Measurements from ENCODE around the gene CLDN11.

CLDN11 gene

DNA sequence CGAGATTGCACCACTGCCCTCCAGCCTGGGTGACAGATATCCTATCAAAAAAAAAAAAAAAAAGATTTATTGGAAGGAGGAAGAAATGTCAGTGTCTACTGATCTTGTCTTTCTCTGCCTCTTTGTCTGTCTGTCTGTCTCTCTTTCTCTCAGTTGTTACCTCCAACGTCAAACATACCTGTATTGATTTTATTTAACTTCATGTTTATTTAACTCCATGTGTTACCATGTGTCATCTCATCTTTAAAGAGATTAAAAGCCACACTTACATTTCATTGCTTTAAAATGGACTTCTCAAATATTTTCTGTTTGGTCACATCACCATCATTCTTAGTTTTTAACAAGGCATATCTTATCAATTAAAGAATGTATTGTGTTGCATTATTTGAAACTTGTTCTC is 9.4 kb downstream of the CLDN11 start:
- DNase-seq, result no peak

DNA sequence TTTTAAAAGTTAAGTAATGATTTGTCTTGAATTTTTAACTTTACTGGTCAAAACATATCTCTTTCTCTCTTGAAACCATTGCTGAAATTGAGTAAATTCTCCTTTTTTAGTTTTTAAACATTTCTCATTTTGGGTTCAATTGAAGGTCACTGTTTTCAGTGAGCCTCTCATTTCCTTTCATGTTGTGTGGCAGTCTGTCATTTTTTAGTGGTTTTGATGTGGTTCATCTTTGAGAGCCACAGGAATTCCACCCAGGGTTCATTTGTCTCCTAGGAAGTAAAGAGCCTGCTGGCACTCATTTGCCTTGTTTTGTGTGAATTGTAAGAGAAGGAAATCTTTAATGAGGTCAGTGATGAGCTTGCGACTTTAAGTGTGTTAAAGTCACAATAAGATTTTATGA is 10.4 kb downstream of the CLDN11 start:
- DNase-seq, result no peak

DNA sequence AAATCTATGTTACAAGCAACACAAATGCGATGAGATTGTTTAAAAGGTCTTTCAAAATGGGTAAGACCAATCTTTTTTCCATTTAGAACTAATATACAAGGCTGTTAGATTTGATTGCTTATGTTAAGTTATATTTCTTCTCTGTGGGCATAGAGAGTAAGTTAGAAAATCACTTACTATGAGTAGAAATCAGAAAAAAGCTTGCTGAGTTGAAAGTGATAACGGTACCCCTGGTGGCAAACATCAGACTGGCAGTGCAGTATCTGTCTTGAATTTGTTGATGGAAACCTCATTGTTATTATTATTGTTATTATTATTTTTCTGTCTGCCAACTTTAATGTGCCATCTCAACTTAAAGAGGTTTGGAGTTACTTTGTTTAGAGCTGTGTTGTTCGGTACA is 12.4 kb downstream of the CLDN11 start:
- DNase-seq, result no peak

DNA sequence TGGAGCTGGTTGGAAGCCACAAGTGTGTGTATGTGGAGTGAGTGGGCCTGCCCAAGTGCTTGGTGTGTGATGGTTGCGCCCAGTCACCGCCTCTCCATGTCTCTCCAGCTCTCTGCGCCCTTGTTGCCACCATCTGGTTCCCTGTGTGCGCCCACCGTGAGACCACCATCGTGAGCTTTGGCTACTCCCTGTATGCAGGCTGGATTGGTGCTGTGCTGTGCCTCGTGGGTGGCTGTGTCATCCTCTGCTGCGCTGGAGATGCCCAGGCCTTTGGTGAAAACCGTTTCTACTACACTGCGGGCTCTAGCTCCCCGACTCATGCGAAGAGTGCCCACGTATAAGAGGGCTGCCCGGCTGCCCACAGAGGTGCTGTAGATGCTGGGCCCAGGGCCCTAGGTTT is 13.7 kb downstream of the CLDN11 start:
- no peak for DNase-seq

DNA sequence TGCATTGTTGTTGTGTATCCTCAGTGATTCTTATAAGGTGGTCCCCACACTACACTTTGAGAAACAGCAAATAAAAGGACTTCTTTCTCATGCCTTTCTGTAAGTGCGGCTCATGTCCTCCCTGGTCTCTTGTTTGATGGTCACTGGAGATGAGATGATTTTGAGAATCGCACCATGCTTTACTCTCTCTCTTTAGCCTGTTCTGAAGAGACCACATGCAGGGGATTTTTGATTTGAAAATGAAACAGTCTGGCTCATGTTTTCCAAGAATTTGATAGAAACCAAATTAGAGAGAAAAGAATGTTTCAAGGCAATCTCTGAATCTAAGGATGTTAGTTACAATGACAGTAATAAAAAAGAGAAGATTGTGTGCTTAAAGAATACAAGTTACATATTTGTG is 18.0 kb downstream of the CLDN11 start:
- no peak for DNase-seq

DNA sequence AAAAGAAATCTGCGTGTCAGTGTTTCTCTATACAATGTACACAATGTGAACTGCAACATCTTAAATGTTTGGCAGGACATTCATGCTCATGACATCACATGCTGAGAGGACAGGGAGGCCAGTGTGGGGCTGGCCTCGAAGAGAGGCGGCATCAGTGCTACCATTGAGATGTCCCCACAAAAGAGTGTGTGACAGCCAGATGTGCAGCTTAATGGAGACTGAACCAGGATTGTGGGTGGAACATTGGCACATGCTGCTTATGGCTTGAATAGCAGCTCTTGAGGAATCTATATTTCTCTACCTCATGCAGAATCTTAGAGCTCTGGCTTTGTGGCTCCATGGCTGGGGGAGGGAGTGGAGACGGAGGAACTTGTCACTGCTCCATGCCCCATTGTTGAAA is 18.5 kb downstream of the CLDN11 start:
- DNase-seq, result no peak

DNA sequence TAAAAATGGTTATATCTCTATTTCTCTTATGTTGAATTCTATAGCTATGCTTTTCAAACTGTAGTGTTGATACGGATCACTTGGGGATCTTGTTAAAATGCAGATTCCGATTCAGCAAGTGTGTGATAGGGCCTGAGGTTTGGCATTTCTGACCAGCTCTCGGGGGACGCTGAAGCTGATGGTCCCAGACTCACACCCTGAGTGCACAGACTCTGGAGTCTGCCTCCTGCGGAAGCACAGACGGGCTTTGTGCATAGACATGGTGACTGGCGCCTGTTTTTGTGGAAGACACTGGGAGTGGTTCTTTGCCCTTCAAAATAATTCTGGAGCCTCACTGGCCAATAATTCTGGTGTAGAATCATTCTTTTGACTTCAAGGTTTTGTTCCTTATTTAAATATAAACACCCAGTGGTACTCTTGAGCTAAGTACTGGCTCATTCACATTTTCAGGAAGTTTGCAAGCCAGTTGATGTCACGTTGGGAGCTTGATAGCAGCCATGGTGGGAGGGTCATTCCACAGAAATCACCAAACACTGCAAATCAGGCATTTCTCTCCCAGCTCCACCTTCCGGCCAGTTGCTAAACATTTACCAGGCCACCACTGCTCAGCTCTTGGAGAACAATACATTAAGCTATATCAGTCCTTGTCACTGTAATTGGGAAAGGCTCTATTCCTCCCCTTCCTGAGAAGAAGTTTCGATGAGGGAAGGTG is 19.2 kb downstream of the CLDN11 start:
- no peak for DNase-seq

DNA sequence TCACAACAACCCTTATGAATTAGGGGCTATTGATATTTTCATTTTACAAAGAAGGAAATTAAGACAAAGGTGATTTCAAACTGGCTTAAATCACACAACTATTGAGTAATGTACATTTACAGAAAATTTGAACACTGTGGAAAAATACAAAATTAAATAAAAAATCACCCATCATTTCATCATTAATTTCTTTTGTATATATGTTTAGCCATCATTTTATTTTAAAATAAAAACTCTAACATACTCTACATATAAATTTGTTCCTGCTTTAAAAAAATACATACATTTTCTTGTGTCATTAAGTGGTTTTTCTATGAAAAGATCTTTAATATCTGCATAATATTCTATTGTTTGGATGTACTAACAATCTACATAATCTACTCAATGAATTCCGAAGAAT is 20.2 kb downstream of the CLDN11 start:
- no peak for DNase-seq

DNA sequence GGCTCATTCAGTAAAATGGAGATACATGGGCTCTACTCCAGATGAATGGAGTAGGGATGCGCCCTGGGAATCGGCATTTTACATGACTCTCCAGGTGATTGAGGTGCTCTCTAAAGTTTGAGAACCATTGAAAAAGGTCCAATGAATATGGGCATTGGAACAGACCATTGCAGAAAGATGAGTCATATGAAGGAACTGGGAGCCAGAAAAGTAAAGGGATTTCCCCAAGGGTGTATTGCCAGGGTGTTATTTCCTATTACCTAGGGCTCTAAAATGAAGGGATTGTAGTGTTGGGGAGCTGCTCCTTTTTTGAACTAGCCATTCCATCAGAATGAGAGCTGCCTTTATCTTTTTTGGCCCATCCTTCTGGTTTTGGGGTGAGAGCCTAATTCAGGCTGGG is 21.7 kb downstream of the CLDN11 start:
- DNase-seq, result no peak

DNA sequence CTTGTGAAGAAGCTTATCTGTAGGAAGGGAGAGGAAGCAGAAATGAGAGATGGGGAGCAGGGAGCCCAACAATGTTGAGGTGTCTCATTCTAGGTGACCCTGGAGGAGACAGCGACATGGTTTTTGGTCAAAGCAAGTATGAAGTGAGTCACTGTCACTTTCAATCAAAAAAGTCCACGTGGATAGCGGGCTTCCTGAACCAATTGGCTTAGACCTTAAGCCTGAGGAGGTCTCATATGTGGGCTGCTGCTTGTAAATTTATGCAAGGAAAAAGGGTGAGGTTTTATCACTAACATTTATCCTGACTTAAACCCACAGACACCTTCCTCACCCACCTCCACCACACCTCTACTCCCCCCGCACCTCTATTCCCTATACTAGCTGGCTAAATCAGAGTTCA is 22.7 kb downstream of the CLDN11 start:
- no peak for DNase-seq

DNA sequence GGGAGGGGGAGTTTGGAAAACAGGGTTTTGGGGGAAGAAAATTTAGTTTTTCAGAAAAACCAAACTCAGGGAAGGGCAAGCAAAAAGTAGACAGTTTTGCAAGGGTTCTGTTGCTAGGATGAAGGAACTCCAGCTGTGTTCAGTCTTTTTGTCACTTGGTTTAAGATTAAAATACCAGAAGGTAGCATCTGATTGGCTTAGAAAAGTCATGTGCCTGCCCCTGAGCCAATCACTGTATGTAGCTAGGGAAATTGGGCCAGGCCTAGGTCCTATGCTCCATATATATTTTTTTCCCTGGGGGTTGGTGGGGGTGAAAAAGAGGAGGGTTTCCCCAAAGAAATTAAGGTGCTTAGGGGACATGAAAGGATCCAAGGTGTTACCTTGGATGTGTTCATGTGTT is 24.3 kb downstream of the CLDN11 start:
- DNase-seq, result no peak

DNA sequence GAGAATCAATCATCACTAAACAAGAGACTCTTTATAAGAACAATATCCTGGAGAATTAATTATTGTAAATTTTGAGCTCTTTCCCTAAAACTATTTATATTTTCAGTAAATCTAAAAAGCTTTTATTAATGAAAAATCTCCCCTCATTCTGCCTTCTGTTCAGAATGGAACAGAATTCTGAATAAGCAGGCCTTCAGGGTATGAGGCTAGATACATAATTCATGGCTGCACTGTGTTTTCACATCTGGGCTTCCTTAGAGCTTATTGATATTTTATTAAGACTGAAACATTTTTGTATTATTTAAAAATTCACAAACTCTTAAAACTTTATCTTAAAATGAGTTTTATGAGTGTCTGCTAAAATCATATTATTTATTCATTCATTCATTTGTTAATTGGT is 24.8 kb downstream of the CLDN11 start:
- no peak for DNase-seq

DNA sequence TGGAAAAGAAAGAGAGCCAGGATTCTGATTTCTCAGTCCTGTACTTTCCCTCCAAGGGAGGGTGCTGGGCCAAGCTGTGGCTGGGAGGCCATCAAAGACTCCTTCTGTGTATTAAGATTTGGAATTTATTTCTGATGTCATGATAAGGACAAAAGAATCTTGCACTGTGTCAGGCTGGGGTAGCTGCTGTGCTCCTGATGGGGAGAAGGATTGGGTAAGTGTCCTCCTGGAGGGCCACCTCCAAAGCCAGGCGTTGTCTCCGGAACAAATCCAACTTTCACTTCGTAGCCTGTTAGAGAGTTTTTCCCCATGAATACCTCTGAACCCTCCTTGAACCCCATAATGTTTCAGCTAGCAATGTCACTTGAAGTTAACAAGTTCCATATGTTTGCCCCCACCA is 29.9 kb downstream of the CLDN11 start:
- no peak for DNase-seq

DNA sequence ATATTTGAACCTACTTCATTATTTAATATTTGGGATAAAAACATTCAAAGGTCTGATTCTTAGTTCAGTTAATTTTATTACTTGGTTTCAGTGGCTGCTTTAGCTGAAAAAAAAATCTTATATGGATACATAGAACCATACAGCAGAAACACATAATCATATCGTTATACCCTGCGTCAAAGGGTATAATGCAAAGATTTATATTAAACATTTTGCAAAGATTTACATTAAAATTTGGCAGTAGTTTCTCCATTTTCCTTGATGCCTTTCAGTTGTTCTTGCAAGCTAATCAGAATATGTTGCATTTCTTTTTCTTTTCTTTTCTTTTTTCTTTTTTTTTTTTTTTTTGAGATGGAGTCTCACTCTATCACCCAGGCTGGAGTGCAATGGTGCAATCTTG is 31.4 kb downstream of the CLDN11 start:
- no peak for DNase-seq

DNA sequence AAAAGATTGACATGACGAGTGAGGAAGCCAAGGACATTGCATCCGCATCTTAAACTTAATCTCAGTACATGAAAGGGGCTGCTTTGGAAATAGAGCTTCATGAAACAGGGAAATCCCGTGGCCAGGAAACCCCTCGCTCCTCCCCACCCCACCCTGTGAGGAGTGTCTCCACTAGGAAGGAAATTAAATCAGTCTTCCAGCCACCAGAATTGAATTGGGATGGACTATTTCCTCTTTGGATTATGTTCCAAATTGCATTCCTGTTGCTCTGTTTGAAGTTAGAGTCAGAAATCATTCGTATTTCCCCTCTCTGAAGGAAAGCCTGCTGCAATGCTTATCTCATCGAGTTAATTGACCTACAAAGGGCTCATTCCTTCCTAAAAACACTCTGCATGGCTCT is 35.8 kb downstream of the CLDN11 start:
- DNase-seq, result no peak

DNA sequence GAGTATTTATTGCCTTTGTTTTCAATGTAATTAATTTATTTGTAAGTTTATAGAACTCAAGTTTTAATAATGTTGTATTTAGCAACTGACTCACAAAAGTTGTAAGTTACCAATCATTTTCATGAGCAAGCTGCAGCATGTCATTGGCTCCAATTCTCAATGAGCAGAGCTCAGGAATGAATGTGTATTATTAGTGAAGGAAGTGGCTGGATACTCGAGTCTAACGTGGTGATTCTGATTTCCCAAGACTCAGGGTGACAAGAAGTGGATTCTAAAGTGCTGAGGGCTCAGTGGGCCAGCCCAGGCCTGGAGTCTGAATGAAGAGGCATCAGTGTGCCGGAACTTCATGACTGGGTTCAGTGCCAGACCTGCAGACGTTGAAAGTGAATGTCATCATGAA is 39.6 kb downstream of the CLDN11 start:
- DNase-seq, result no peak

DNA sequence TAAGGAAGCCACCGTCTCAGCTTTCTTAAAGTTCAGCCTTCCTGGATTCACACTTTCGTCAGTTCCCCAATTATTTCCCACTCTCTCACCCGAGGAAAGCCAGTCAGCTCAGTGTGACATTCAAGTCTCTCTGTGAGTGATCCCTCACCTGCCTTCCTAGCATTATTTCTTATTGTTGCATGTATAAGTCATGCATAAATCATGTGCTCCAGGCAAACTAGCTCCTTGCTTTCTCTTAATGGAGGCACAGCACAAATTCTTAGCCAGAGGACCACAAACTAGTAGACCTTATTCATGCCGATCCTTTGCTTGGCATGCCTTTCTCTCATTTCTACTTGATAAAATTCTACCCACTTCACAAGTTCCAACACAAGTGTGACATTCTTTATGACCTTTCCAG is 44.3 kb downstream of the CLDN11 start:
- DNase-seq, result no peak

DNA sequence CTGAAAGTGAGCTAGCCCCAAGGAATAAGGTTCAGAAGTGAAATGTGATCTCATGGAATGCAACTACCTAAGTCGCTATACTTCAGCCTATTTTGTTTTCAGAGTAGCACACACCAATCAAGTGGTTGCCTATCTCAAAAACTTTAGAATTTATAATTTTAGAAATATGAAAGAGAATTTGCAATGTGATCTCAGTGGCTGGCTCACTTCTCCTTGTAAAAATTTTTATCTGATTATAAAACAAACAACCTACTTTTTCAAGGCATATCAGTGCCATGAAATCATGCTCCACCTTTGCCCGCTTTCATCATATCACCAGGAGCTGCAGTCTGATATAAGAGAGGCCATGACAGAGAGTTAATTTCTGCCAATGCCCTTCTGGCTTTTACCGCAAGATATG is 47.3 kb downstream of the CLDN11 start:
- no peak for DNase-seq

DNA sequence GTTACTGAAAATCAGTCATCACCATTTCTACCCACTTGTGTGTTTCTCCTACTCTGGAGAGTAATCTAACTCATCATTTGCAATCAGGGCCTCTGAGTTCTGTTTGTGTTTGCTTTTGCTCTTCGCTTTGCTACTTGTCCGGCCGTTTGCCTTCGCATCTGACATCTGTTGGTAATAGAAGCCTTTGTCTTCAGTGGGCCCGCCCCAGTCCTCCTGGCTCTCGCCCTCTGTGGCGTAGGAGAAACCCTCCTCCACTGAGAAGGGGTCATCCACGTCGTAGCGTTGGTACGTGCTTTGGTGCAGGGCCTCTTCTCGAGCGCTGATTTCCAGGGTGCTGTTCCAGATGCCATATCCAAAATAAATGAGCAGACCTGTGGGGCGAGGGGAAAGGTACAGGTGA is 48.3 kb downstream of the CLDN11 start:
- no peak for DNase-seq

DNA sequence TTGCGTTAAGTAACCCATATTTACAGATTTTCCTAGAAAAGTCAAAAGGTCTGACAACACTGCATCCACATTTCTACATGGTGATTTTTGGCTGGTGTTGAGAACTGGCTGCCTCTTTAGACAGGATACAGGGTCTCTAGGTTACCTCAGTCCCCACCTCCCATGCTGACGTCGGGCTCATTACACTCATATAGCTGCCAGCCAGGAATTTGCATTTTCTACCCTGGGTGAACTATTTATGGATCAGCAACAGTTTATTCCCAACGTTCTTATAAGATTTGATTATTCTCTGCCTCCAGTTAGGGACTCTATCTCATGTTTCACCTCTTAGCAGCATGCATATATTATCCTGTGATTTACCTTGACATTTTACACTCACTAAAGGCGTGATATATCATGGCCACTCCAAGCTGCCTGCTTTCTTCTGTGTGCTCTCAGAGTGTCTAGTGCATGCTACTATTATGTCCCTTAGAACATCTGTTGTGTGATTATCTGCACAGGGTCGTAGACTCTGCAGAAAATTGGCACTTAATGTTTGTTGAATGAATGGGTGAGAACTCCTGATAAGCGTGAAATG is 49.0 kb downstream of the CLDN11 start:
- DNase-seq, result no peak

DNA sequence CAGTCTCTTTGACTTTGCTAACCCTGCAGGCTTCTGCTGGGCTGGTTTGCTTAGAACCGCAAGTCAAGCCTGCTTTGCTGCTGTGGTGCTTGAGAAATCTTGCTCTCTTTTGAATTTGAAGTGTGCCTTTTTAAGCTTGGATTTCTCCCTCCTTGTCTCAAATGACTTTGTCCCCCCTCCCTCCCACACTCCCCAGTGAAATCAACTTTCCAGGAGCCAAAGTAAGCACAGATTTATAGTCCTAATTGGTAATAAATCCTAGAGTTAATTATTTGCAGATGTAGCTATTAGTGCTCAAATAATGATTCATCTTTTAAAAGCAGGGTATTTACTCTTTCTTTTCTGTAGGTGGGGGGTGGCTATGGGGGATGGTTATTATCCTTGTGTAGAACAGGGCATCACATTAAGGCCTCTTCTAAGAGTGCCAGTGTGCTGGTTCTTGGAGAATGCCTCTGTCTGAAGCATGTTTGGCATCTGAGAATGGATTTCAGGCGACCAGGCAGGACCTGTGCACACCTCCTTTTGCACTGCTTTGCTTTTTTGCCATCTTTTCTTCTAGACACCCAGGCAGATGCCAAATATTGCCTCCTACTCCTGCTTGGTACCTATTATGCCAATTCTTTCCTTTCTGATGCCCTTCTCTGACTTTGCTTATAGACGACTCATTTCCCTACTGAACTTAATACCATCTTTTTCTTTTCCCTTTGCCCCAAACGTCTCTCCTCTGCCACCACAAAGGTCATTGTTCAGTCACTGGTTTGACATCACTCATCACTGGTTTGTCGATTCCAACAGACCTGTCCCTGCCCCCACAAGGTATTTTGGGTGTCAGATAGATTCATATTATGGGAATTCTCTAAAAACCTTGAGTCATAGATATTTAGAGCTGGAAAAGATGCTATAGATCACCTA is 50.7 kb downstream of the CLDN11 start:
- no peak for DNase-seq

DNA sequence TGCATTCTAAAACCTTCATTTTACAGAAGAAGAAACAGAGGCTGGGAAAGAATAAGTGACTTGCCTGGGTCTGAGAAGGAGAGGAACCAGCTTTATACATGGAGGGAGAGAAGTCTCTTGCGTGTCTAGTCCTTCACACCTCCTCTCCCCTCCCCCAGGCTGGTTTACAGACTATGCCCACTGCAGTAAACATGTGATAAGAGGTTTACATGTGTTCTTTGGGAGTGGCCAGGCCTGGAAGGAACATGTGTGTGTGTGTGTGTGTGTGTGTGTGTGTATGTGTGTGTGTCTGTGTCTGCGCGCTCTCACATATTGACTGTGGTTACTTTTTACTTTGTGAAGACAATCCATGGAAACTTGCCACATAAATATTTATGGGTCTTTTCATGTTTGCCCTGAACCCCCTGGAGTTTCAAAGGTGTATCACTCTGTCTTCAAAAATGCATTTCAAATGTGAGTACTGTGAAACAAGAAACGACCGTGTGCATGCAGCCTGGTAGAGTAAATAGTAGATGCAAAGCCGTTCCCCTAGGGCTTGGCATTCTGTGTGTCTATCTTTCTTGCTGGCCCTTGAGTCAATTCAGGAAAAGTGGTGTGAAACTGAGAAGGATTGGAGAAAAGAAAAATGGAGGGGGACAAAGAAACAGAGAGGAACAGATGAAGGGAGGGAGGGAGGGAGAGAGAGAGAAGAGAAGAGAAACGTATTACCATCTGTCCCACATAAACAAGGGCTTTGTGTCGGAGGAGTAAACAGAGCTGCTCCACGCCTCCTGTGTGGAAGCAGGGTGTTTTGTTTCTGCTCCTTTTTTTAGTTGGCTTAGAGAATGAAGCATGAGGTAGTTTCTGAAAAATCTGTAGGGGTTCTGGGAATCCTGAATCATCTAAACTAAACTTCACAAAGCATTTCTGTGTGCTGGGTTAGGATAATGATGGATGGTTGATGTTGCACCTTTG is 51.7 kb downstream of the CLDN11 start:
- DNase-seq, result no peak

DNA sequence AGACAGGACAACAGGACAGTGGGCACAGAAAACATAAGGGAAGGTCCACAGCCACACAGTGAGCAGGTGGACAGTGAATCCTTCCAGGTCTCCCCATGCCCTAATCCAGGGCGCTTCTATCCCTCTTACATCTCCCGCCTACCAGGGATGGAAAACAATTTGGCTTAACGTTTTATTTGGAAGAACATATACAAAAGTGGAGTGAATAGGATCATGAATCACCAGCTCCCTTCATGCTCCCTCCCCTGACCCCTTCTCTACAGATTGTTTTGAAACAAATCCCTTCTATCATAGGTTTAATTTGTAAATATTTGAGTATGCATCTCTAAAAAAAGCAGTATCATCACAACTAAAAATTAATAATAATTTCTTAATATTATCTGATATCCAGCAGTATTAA is 52.5 kb downstream of the CLDN11 start:
- no peak for DNase-seq

Data from activated CD4-positive, CD25-positive, alpha-beta regulatory T cell (primary cell).